Spleen (tissue), 7 donors: Measurements from ENCODE around the gene LRRN4CL.

ENCODE experiments used
- POLR2A ChIP-seq, 3 donors: fragments of 450-650 bp; IDR thresholded peaks; one replicate each; pipeline ENCODE4 v1.5.1; 2017; ENCODE audit warnings: antibody characterized with exemption in 3 of 3, mild to moderate bottlenecking in 1 of 3
- POLR2AphosphoS5 ChIP-seq, 3 donors: sonication (generic); formaldehyde crosslinking; IDR thresholded peaks; one replicate each; pipeline ENCODE4 v1.5.1; 2017; ENCODE audit warnings: antibody characterized with exemption in 3 of 3
- TF ChIP-seq, protein P1 (sequence below), 11 experiments: fragments of 200-600 bp in 7 of 11; fragments of 450-650 bp in 4 of 11; sonication (generic) in 4 of 11; IDR thresholded peaks in 8 of 11; conservative IDR thresholded peaks in 3 of 11; 1 replicate in 7 of 11; 2 replicates in 4 of 11; pipeline versions ENCODE4 v1.4.0 to v1.8.0; 2016 to 2021; ENCODE audit warnings: antibody characterized with exemption in 11 of 11, inconsistent platforms in 4 of 11, mild to moderate bottlenecking in 1 of 11
- donor health status: DM: no; HTN: no; CAD: no; lungs with moderate emphysema.
- donor health status: DM: no; HTN: no; CAD: no.
- donor health status: DM: no; HTN: no; CAD: no.

DNA sequence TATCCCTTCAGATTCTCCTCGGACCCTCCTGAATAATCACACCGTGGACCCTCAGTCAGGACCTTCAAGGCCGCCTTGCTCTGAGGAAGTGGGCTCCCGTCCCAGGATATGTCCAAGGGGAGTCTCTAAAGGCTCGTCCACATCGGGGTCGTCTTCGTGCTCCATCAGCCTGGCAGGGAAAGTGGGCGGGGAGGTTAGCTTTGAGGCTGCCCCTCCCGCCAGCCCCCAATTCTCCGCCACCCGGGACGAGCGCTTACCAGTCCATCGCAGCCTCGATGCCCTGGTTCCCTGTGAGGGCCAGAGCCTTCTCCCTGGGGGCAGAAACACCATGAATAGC is 10.9 kb downstream of the LRRN4CL start:
- TF ChIP-seq, protein P1, sequence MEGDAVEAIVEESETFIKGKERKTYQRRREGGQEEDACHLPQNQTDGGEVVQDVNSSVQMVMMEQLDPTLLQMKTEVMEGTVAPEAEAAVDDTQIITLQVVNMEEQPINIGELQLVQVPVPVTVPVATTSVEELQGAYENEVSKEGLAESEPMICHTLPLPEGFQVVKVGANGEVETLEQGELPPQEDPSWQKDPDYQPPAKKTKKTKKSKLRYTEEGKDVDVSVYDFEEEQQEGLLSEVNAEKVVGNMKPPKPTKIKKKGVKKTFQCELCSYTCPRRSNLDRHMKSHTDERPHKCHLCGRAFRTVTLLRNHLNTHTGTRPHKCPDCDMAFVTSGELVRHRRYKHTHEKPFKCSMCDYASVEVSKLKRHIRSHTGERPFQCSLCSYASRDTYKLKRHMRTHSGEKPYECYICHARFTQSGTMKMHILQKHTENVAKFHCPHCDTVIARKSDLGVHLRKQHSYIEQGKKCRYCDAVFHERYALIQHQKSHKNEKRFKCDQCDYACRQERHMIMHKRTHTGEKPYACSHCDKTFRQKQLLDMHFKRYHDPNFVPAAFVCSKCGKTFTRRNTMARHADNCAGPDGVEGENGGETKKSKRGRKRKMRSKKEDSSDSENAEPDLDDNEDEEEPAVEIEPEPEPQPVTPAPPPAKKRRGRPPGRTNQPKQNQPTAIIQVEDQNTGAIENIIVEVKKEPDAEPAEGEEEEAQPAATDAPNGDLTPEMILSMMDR (IDR thresholded peaks at IDR 0.05 in 8 of 11, conservative IDR thresholded peaks at IDR 0.05 in 3 of 11) = no peak
- TF ChIP-seq POLR2AphosphoS5 (IDR thresholded peaks at IDR 0.05) (no peak), POLR2A (IDR thresholded peaks at IDR 0.05) (no peak)
